Measurements from ENCODE around the gene DIP2B.

DIP2B gene

DNA sequence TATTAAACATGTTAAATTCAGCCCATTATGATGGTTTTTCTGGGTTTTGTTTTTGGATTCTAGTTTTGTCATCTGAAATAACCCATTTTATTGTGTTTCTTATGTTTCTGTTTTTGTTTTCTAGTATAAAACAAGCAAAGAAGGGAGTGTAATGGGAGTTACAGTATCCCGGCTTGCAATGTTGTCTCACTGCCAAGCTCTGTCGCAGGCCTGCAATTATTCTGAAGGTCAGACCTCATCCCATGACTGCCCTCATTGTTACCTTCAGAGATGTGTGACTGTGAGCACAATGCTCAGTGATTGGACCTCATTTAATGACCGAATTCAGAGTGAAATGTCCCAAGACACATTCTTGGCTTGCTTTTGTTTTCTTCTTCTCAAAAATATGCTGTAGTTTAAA lies 186.1 kb downstream of the DIP2B start:
- TF ChIP-seq CTCF (conservative IDR thresholded peaks at IDR 0.05; ENCODE audit: control insufficient read depth, insufficient read depth, low read depth, low read length) = no peak
- H3K4me3 ChIP-seq (ENCODE audit: control insufficient read depth, low read depth, low read length) = no peak overlapping the region
- peak; percentile 12 for DNase-seq (ENCODE audit: low read depth)

GRCh38 chr12:50695961-50696360 lies 191.2 kb downstream of the DIP2B start:
- H3K4me3 ChIP-seq (ENCODE audit: control insufficient read depth, low read depth, low read length) = no peak overlapping the region
- TF ChIP-seq CTCF (conservative IDR thresholded peaks at IDR 0.05; ENCODE audit: control insufficient read depth, insufficient read depth, low read depth, low read length) = no peak

GRCh38 chr12:50696931-50697330 lies 192.1 kb downstream of the DIP2B start:
- TF ChIP-seq CTCF (conservative IDR thresholded peaks at IDR 0.05; ENCODE audit: control insufficient read depth, insufficient read depth, low read depth, low read length) = no peak
- no peak for DNase-seq (ENCODE audit: low read depth)

More at GRCh38 chr12:50695961-50696360, 191.2 kb downstream of the DIP2B start:
- DNase-seq (ENCODE audit: low read depth) = no peak

GRCh38 chr12:50699154-50699553 lies 194.4 kb downstream of the DIP2B start:
- TF ChIP-seq CTCF (conservative IDR thresholded peaks at IDR 0.05; ENCODE audit: control insufficient read depth, insufficient read depth, low read depth, low read length) = no peak
- no peak overlapping the region for H3K4me3 ChIP-seq (ENCODE audit: control insufficient read depth, low read depth, low read length)
- DNase-seq (ENCODE audit: low read depth) = no peak

More at GRCh38 chr12:50696931-50697330, 192.1 kb downstream of the DIP2B start:
- no peak overlapping the region for H3K4me3 ChIP-seq (ENCODE audit: control insufficient read depth, low read depth, low read length)

GRCh38 chr12:50699940-50700339 lies 195.2 kb downstream of the DIP2B start:
- no peak overlapping the region for H3K4me3 ChIP-seq (ENCODE audit: control insufficient read depth, low read depth, low read length)
- no peak for TF ChIP-seq CTCF (conservative IDR thresholded peaks at IDR 0.05; ENCODE audit: control insufficient read depth, insufficient read depth, low read depth, low read length)
- DNase-seq (ENCODE audit: low read depth) = no peak

DNA sequence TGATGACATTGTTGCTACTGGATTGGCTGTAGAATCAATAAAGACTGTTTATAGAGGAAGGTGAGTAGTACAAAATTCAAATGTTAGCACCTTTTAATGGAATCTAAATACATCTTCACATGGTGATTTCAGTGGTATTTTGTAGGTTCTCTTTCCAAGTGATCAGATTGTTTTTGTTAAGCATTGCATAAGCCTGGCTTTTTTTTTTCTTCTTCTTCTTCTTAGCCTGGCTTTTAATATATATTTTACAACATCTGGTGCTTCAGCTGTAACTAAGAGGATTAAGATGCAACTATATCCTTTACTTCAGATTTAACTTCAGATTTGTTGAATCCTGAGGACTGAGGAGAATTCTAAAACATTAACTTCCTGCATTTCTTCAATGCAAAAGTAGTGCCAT lies 201.8 kb downstream of the DIP2B start:
- DNase-seq (ENCODE audit: low read depth) = no peak
- H3K4me3 ChIP-seq (ENCODE audit: control insufficient read depth, low read depth, low read length) = no peak overlapping the region
- no peak for TF ChIP-seq CTCF (conservative IDR thresholded peaks at IDR 0.05; ENCODE audit: control insufficient read depth, insufficient read depth, low read depth, low read length)

GRCh38 chr12:50707396-50707795 lies 202.6 kb downstream of the DIP2B start:
- TF ChIP-seq CTCF (conservative IDR thresholded peaks at IDR 0.05; ENCODE audit: control insufficient read depth, insufficient read depth, low read depth, low read length) = no peak
- no peak for DNase-seq (ENCODE audit: low read depth)
- no peak overlapping the region for H3K4me3 ChIP-seq (ENCODE audit: control insufficient read depth, low read depth, low read length)

Data from fibroblast of mammary gland (primary cell).